Loucy (cell line): ENCODE data around the gene MB.

ENCODE experiments used
- CTCF ChIP-seq: fragments of 200-600 bp; sonication (generic); conservative IDR thresholded peaks from 2 replicates; pipeline ENCODE4 v1.5.1; 2014; ENCODE audit warnings: mild to moderate bottlenecking, antibody characterized with exemption, low read length
- EZH2phosphoT487 ChIP-seq: fragments of 200-600 bp; IDR thresholded peaks from 2 replicates; pipeline ENCODE4 v1.6.1; 2018; ENCODE audit warnings: antibody characterized with exemption, mild to moderate bottlenecking, moderate library complexity, borderline replicate concordance

DNA sequence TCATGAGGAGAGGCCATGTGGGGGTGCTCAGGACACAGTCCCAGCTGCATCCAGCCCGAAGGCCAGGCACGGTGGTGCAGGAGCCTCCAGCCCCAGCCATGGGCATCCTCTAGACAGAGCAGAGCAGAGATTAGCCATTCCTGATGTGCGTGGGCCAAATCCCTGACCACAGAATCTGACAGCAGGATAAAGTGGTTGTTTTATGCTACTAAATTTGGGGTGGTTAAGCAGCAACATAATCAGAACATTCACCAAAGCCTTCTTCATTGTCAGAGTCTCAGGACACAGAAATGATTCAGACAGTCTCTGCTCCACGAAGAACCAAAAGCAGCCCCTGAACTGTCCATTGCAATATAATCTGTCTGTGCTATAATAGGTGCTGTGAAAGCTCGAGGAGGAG lies 56.8 kb downstream of the MB start:
- no peak for TF ChIP-seq CTCF
- no peak for TF ChIP-seq EZH2phosphoT487
